Panc1 (cell line): ENCODE results near the gene SBF2. TPM values are rescaled to one million over a fixed set of nuclear protein-coding genes. Genes with fewer than 3 reads are reported as not detected.

Experiments used
- ATAC-seq: fragments of 200-7000 bp; cut with Tn5 transposase; 2 replicates; pipeline ENCODE4 v1.9.1; 2020; ENCODE audit warnings: mild to moderate bottlenecking, moderate library complexity
- BruUV-seq: library from RNA; stranded (reverse); fragments of 400-500 nt; replicated peaks from 2 replicates; lab custom pipeline; 2021; lab: Mats Ljungman, UMichigan
- CTCF ChIA-PET: fragments of 300-600 bp; sonication (Branson Sonifier 250); formaldehyde crosslinking; loops from one replicate; lab custom pipeline; 2022; ENCODE audit warnings: antibody characterized with exemption; lab: Charles Lee
- POLR2A ChIA-PET: fragments of 300-600 bp; sonication (Branson Sonifier 250); formaldehyde crosslinking; loops from one replicate; lab custom pipeline; 2022; ENCODE audit warnings: antibody characterized with exemption; lab: Charles Lee
- DNase-seq: peaks from one replicate; pipeline ENCODE4 v3.0.0-alpha.2; 2010; ENCODE audit warnings: low read depth, low spot score
- H3K27ac ChIP-seq: 2 replicates; pipeline ENCODE4 v1.5.1; 2011; ENCODE audit warnings: mild to moderate bottlenecking, low read length, inconsistent platforms
- H3K27me3 ChIP-seq: fragments of 200-500 bp; sonication (Bioruptor generic); 2 replicates; pipeline ENCODE4 v1.6.0; 2014; ENCODE audit warnings: low read length, inconsistent platforms; ENCODE audit not compliant: control insufficient read depth, insufficient read depth
- H3K36me3 ChIP-seq: fragments of 200-500 bp; sonication (Bioruptor generic); 2 replicates; pipeline ENCODE4 v1.5.1; 2014; ENCODE audit warnings: inconsistent platforms, mild to moderate bottlenecking, low read length, moderate library complexity; ENCODE audit not compliant: control insufficient read depth, insufficient read depth
- H3K4me1 ChIP-seq: 2 replicates; pipeline ENCODE4 v1.5.1; 2011; ENCODE audit warnings: inconsistent platforms, mild to moderate bottlenecking, low read length, moderate library complexity; ENCODE audit not compliant: control insufficient read depth, insufficient read depth
- H3K4me3 ChIP-seq, 2 experiments: 2 replicates each; pipeline ENCODE4 v1.5.1; 2011 to 2012; ENCODE audit warnings: low read depth in 2 of 2, low read length in 2 of 2, mild to moderate bottlenecking in 2 of 2, inconsistent platforms in 1 of 2, moderate library complexity in 1 of 2
- H3K9me3 ChIP-seq: fragments of 200-500 bp; sonication (Bioruptor generic); 2 replicates; pipeline ENCODE4 v1.5.1; 2014; ENCODE audit warnings: low read depth, mild to moderate bottlenecking, inconsistent platforms, low read length, moderate library complexity; ENCODE audit not compliant: control insufficient read depth, insufficient read depth
- POLR2AphosphoS5 ChIP-seq: IDR thresholded peaks from 2 replicates; pipeline ENCODE4 v1.6.1; 2012; ENCODE audit warnings: mild to moderate bottlenecking, low read depth, low read length, moderate library complexity
- SIN3A ChIP-seq: IDR thresholded peaks from 2 replicates; pipeline ENCODE4 v1.6.1; 2012; ENCODE audit warnings: low read depth, mild to moderate bottlenecking, low read length, moderate library complexity, borderline replicate concordance; ENCODE audit not compliant: insufficient read depth
- TCF7L2 ChIP-seq: IDR thresholded peaks from 2 replicates; pipeline ENCODE4 v1.6.1; 2011; ENCODE audit warnings: mild to moderate bottlenecking, low read depth, low read length, inconsistent platforms
- in situ Hi-C: cut with HindIII; loops from 2 replicates; pipeline ENCODE4 v1.10.0; 2016; ENCODE audit warnings: low sequenced_read_pairs, low pct_unique_long_range_greater_than_20kb
- intact Hi-C: fragments of 100-400 bp; cut with micrococcal nuclease; formaldehyde crosslinking; loops from one replicate; pipeline ENCODE4 v1.10.0; 2022; ENCODE audit not compliant: unreplicated experiment
- total RNA-seq: library from RNA; stranded (reverse); gene quantifications from one replicate; pipeline ENCODE4 v1.2.1, GENCODE V29; 2021; ENCODE audit not compliant: unreplicated experiment
- TF ChIP-seq, protein P1 (sequence below): fragments of 450-650 bp; IDR thresholded peaks from 2 replicates; pipeline ENCODE4 v1.5.1; 2017; ENCODE audit warnings: mild to moderate bottlenecking
- TF ChIP-seq, protein P2 (sequence below), 2 experiments: IDR thresholded peaks; 2 replicates each; pipeline ENCODE4 v1.6.1; 2011 to 2012; ENCODE audit warnings: low read depth in 2 of 2, control low read depth in 1 of 2, low read length in 1 of 2, mild to moderate bottlenecking in 1 of 2, moderate library complexity in 1 of 2; ENCODE audit not compliant: insufficient read depth in 1 of 2

The SBF2 gene
- total RNA-seq, 1 experiment from 2014 or later = 65.0 TPM

DNA sequence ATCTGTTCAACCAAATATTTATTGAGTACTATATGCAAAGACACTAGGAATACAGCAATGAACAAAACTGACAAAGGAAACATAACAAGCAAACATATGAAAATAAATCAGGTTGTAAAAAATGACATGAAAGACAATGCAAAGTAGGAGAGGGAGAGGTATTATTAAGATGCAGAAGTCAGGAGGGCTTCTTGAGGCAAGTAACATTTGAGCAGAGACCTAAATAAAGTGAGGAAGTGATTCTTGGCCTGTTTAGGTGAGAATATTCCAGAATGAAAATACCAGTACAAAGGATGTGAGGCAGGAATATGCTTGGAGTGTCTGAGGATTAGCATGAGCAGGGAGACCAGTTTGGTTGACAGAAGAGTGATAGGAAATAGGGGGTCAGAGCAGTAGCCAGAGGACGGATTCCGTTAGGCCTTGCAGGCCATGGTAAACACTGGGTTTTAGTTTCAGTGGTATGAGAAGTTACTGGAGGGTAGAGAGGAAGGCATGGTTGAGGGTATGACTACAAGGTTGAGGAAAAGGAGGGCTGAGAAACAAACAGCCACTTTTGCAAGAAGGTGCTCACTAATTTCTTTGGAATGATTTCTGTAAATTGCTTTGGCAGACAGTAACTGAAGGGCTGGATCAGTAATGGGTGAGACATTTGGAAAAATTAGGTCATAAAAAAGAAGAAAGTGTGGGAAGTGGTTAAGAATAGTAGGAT is 438.3 kb downstream of the SBF2 start:
- CTCF ChIA-PET = no interaction called here
- POLR2A ChIA-PET = interaction anchor here (0.7 kb wide), 2 partner anchors 105 to 177 kb away, joined by 5 to 6 read pairs; no protein-coding TSS in a partner anchor

DNA sequence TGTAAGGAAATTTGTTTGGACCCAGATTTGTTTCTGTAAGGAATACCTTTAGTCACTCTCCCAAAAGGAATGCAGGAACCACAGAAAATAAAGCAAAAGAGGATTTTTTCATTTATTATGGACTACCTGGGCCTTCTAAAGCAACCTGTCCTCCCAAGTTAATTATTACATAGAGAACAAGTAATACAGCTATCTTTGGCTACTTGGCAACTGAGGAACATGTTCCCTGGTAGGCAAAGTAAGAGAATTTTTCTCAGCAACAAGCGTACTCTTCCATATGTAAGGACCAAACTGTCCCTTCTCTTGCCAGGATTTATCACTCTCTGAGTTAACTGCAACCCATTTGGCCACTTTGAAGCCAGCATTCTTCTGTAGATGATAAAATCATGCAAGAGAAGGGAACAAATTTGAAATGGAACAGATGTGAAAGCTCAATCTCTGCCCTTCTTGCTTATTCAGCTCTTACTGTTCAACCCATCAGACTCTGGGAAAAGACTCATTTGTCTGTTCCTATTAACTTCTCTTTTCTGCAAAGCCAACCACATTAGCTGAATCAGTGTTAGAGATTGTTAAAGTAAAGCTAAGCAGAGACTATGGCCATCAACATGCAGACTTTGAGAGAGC is 440.0 kb downstream of the SBF2 start:
- in situ Hi-C loops = loop anchor here (25.0 kb wide), 1 partner anchor 458 kb away; the partner anchor contains the start of gene ADM

More for the DNA sequence above, 438.3 kb downstream of the SBF2 start:
- Histone ChIP-seq H3K27me3 (no peaks in the 10 kb centered on the region), H3K4me1 (peaks cover 38% of the 10 kb centered on the region), H3K36me3 (no peaks in the 10 kb centered on the region), H3K9me3 (no peaks in the 10 kb centered on the region), H3K4me3 (no peak overlapping the region), H3K27ac (peak overlapping the region; percentile 78)
- BruUV-seq = no TSS peak
- intact Hi-C loops (no loop called here), in situ Hi-C loops (loop anchor here (25.0 kb wide), 1 partner anchor 457 kb away; the partner anchor contains the start of gene ADM)
- DNase-seq = no peak
- ATAC-seq = no peak
- TF ChIP-seq, protein P1, sequence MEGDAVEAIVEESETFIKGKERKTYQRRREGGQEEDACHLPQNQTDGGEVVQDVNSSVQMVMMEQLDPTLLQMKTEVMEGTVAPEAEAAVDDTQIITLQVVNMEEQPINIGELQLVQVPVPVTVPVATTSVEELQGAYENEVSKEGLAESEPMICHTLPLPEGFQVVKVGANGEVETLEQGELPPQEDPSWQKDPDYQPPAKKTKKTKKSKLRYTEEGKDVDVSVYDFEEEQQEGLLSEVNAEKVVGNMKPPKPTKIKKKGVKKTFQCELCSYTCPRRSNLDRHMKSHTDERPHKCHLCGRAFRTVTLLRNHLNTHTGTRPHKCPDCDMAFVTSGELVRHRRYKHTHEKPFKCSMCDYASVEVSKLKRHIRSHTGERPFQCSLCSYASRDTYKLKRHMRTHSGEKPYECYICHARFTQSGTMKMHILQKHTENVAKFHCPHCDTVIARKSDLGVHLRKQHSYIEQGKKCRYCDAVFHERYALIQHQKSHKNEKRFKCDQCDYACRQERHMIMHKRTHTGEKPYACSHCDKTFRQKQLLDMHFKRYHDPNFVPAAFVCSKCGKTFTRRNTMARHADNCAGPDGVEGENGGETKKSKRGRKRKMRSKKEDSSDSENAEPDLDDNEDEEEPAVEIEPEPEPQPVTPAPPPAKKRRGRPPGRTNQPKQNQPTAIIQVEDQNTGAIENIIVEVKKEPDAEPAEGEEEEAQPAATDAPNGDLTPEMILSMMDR = no peak
- TF ChIP-seq POLR2AphosphoS5 (no peak), SIN3A (no peak), TCF7L2 (no peak)
- TF ChIP-seq, protein P2, sequence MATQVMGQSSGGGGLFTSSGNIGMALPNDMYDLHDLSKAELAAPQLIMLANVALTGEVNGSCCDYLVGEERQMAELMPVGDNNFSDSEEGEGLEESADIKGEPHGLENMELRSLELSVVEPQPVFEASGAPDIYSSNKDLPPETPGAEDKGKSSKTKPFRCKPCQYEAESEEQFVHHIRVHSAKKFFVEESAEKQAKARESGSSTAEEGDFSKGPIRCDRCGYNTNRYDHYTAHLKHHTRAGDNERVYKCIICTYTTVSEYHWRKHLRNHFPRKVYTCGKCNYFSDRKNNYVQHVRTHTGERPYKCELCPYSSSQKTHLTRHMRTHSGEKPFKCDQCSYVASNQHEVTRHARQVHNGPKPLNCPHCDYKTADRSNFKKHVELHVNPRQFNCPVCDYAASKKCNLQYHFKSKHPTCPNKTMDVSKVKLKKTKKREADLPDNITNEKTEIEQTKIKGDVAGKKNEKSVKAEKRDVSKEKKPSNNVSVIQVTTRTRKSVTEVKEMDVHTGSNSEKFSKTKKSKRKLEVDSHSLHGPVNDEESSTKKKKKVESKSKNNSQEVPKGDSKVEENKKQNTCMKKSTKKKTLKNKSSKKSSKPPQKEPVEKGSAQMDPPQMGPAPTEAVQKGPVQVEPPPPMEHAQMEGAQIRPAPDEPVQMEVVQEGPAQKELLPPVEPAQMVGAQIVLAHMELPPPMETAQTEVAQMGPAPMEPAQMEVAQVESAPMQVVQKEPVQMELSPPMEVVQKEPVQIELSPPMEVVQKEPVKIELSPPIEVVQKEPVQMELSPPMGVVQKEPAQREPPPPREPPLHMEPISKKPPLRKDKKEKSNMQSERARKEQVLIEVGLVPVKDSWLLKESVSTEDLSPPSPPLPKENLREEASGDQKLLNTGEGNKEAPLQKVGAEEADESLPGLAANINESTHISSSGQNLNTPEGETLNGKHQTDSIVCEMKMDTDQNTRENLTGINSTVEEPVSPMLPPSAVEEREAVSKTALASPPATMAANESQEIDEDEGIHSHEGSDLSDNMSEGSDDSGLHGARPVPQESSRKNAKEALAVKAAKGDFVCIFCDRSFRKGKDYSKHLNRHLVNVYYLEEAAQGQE (IDR thresholded peaks at IDR 0.05; ENCODE audit: insufficient read depth in 1 of 2, low read depth in 2 of 2, low read length in 1 of 2) = no peak

More for the DNA sequence above, 440.0 kb downstream of the SBF2 start:
- Histone ChIP-seq H3K9me3 (no peaks in the 10 kb centered on the region), H3K36me3 (0 out of 2 replicates have a peak, but pooled peaks cover 2% of the 10 kb centered on the region), H3K27ac (peak overlapping the region; percentile 60), H3K4me3 (no peak overlapping the region), H3K27me3 (no peaks in the 10 kb centered on the region), H3K4me1 (peaks cover 26% of the 10 kb centered on the region)
- ChIA-PET CTCF (no interaction called here), POLR2A (interaction anchor here (0.6 kb wide), 1 partner anchor 456 kb away, joined by 4 read pairs; no protein-coding TSS in a partner anchor)
- no TSS peak for BruUV-seq
- no peak for DNase-seq
- intact Hi-C loops = no loop called here
- no peak for ATAC-seq
- TF ChIP-seq TCF7L2 (no peak), POLR2AphosphoS5 (no peak), SIN3A (no peak)
- TF ChIP-seq, protein P2 (IDR thresholded peaks at IDR 0.05; ENCODE audit: insufficient read depth in 1 of 2, low read depth in 2 of 2, low read length in 1 of 2) = no peak
- TF ChIP-seq, protein P1 = no peak
